Astrocyte (in vitro differentiated cells and primary cell): ENCODE data around the gene DDX6. TPM values are rescaled to one million over a fixed set of nuclear protein-coding genes. Genes with fewer than 3 reads are reported as not detected.
"Not testable (repeated sequence)": the region's sequence is repeated elsewhere in the genome, so short reads cannot be mapped to it uniquely, and the experiment has no call there.

ENCODE experiments used
- DNase-seq: peaks from one replicate; pipeline ENCODE4 v3.0.0-alpha.2; 2010; ENCODE audit warnings: low read depth
- FAIRE-seq: peaks from 2 replicates; lab custom pipeline; 2011; peaks lifted over from hg19 to GRCh38; lab: Jason Lieb, UNC
- H2AFZ ChIP-seq: 2 replicates; pipeline ENCODE4 v1.6.0; 2012; ENCODE audit warnings: low read depth, low read length, inconsistent platforms
- H3K27ac ChIP-seq: 2 replicates; pipeline ENCODE4 v1.5.1; 2011; ENCODE audit warnings: low read depth, low read length, inconsistent platforms
- H3K27me3 ChIP-seq: 2 replicates; pipeline ENCODE4 v1.6.0; 2011; ENCODE audit warnings: low read length, inconsistent platforms; ENCODE audit not compliant: insufficient read depth
- H3K36me3 ChIP-seq: 2 replicates; pipeline ENCODE4 v1.5.1; 2011; ENCODE audit warnings: low read length, inconsistent platforms; ENCODE audit not compliant: insufficient read depth
- H3K4me1 ChIP-seq: 2 replicates; pipeline ENCODE4 v1.5.1; 2011; ENCODE audit warnings: low read length, inconsistent platforms; ENCODE audit not compliant: insufficient read depth
- H3K4me2 ChIP-seq: 2 replicates; pipeline ENCODE4 v1.6.0; 2012; ENCODE audit warnings: low read length, inconsistent platforms
- H3K4me3 ChIP-seq: 2 replicates; pipeline ENCODE4 v1.5.1; 2011; ENCODE audit warnings: low read depth, mild to moderate bottlenecking, low read length, inconsistent platforms; ENCODE audit not compliant: insufficient read depth
- H3K79me2 ChIP-seq: 2 replicates; pipeline ENCODE4 v1.6.0; 2012; ENCODE audit warnings: mild to moderate bottlenecking, low read length, inconsistent platforms; ENCODE audit not compliant: insufficient read depth
- H3K9ac ChIP-seq: 2 replicates; pipeline ENCODE4 v1.6.0; 2012; ENCODE audit warnings: mild to moderate bottlenecking, low read length, inconsistent platforms
- H3K9me3 ChIP-seq: 2 replicates; pipeline ENCODE4 v1.5.1; 2012; ENCODE audit warnings: low read depth, mild to moderate bottlenecking, low read length, inconsistent platforms; ENCODE audit not compliant: insufficient read depth
- H4K20me1 ChIP-seq: 2 replicates; pipeline ENCODE4 v1.6.0; 2012; ENCODE audit warnings: low read length, inconsistent platforms; ENCODE audit not compliant: insufficient read depth
- H3K27ac Mint-ChIP-seq: one replicate; pipeline ENCODE4 v1.8.0; 2021; ENCODE audit warnings: mild to moderate bottlenecking, mixed read lengths; ENCODE audit not compliant: unreplicated experiment
- H3K27me3 Mint-ChIP-seq: one replicate; pipeline ENCODE4 v1.8.0; 2021; ENCODE audit warnings: low read depth, mixed read lengths; ENCODE audit not compliant: unreplicated experiment
- H3K36me3 Mint-ChIP-seq: one replicate; pipeline ENCODE4 v1.8.0; 2021; ENCODE audit warnings: low read depth, mixed read lengths; ENCODE audit not compliant: unreplicated experiment
- H3K4me1 Mint-ChIP-seq: one replicate; pipeline ENCODE4 v1.8.0; 2021; ENCODE audit warnings: low read depth, mixed read lengths; ENCODE audit not compliant: unreplicated experiment
- H3K4me3 Mint-ChIP-seq: one replicate; pipeline ENCODE4 v1.8.0; 2021; ENCODE audit warnings: mild to moderate bottlenecking, moderate library complexity, mixed read lengths; ENCODE audit not compliant: unreplicated experiment
- H3K9me3 Mint-ChIP-seq: one replicate; pipeline ENCODE4 v1.8.0; 2021; ENCODE audit warnings: mild to moderate bottlenecking, mixed read lengths; ENCODE audit not compliant: unreplicated experiment
- total RNA-seq: library from RNA; stranded (reverse); gene quantifications from 2 replicates; pipeline ENCODE4 v1.2.1, GENCODE V29; 2021

The DDX6 gene
- total RNA-seq, 1 donor from 2014 or later, result 196 TPM

DNA sequence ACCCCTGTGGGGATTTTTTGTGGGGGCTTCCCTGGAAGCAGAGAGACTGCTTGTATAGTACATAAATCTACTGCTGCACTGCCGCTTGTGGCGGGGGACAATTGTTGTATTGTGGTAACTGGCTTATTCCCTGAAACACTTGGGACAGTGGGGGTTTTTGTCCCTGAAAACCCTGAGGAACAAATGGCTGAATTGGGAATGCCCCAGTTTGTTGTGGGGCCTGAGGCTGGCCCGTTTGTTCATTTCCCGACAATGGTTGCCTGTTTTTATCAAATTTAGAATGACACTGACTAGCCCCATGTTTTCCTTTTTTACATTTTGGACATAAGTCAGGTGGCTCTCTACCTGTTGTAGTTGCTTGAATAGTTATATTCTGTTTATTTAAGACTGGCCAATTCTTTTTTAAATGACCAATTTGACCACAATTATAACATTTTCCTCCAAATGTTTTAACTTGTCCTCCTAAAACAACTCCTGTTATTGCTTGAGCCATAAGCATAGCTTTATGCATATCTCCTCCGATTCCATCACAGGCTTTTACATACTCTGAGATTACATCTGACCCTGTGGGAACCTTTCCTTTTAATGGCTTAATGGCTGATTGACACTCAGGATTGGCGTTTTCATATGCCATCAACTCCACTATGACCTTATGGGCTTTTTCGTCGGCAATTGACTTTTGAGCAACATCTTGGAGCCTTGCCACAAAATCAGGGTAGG is 63.8 kb downstream of the DDX6 start:
- H3K79me2 ChIP-seq, H4K20me1 ChIP-seq, H3K36me3 Mint-ChIP-seq, H3K27ac ChIP-seq, H3K4me1 ChIP-seq, H3K4me3 ChIP-seq, H3K4me1 Mint-ChIP-seq, H3K4me2 ChIP-seq, H3K27me3 Mint-ChIP-seq, H2AFZ ChIP-seq, H3K4me3 Mint-ChIP-seq, H3K9me3 ChIP-seq, DNase-seq, H3K9ac ChIP-seq, H3K9me3 Mint-ChIP-seq, FAIRE-seq, H3K36me3 ChIP-seq, H3K27me3 ChIP-seq, H3K27ac Mint-ChIP-seq: not testable (repeated sequence)

DNA sequence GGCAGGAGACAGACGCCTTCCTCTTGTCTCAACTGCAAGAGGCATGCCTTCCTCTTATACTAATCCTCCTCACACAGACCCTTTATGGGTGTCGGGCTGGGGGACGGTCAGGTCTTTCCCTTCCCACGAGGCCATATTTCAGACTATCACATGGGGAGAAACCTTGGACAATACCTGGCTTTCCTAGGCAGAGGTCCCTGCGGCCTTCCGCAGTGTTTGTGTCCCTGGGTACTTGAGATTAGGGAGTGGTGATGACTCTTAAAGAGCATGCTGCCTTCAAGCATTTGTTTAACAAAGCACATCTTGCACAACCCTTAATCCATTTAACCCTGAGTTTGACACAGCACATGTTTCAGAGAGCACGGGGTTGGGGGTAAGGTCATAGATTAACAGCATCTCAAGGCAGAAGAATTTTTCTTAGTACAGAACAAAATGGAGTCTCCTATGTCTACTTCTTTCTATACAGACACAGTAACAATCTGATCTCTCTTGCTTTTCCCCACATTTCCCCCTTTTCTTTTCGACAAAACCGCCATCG is 69.4 kb downstream of the DDX6 start:
- H3K4me2 ChIP-seq, result not testable (repeated sequence)

DNA sequence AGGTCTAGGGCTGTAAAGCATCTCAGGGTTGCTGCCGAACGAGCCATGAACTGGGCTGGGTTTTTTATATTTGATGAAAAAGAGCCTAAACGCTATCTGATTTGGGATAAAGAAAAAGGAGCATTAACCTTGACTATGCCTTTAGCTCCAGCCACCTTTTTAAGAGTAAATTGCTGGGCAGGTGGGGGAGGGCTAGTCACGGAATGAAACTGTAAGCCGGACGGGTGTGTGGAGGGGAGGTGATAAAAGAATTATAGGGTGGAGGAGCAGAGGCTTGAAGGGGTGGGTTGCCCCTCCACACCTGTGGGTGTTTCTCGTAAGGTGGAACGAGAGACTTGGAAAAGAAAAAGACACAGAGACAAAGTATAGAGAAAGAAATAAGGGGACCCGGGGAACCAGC is 70.2 kb downstream of the DDX6 start:
- not testable (repeated sequence) for H3K9me3 Mint-ChIP-seq, H3K4me3 ChIP-seq, H3K9ac ChIP-seq, DNase-seq, H3K9me3 ChIP-seq, H3K4me1 ChIP-seq, H3K27me3 ChIP-seq, H3K4me2 ChIP-seq, H3K27ac ChIP-seq, H3K79me2 ChIP-seq, H2AFZ ChIP-seq, H4K20me1 ChIP-seq, H3K36me3 ChIP-seq, H3K36me3 Mint-ChIP-seq, FAIRE-seq, H3K27ac Mint-ChIP-seq
- Mint-ChIP-seq H3K4me3 (peak overlapping the region; percentile 72), H3K4me1 (peaks cover 21% of the 10 kb centered on the region), H3K27me3 (peaks cover 13% of the 10 kb centered on the region)

More for the DNA sequence above, 69.4 kb downstream of the DDX6 start:
- H3K79me2 ChIP-seq, H3K27ac Mint-ChIP-seq, H3K4me1 ChIP-seq, H3K9me3 ChIP-seq, DNase-seq, H2AFZ ChIP-seq, H3K36me3 Mint-ChIP-seq, H4K20me1 ChIP-seq, H3K27me3 ChIP-seq, H3K9me3 Mint-ChIP-seq, FAIRE-seq, H3K36me3 ChIP-seq, H3K4me3 ChIP-seq, H3K4me3 Mint-ChIP-seq, H3K9ac ChIP-seq, H3K27ac ChIP-seq: not testable (repeated sequence)
- Mint-ChIP-seq H3K4me1 (peaks cover 18% of the 10 kb centered on the region), H3K27me3 (peaks cover 13% of the 10 kb centered on the region)

DNA sequence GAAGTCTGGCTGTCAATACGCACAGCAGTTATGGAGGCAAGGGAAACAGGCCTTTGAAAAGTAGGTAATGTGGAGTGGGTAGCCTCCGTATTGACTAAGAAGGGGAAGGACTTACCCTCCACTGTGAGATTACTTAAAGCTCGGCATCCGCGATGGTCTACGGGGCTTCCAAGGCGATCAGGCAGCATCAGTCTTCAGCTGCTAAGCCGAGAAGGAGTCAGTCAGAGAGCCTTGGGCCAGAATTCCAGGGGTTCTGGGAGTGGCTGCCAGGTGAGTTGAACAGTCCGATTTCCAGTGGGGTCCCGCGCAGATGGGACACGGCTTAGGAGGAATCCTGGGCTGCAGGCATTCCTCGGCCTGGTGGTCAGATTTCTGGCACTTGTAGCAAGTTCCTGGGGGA is 70.9 kb downstream of the DDX6 start:
- Mint-ChIP-seq H3K27ac (peak overlapping the region; percentile 14), H3K4me3 (peak overlapping the region; percentile 72), H3K4me1 (peaks cover 27% of the 10 kb centered on the region), H3K27me3 (peaks cover 13% of the 10 kb centered on the region)
- not testable (repeated sequence) for H3K36me3 Mint-ChIP-seq, H3K36me3 ChIP-seq, H3K4me2 ChIP-seq, H3K27me3 ChIP-seq, H2AFZ ChIP-seq, H3K4me1 ChIP-seq, H3K9me3 ChIP-seq, H3K9me3 Mint-ChIP-seq, H3K9ac ChIP-seq, DNase-seq, H3K4me3 ChIP-seq, H4K20me1 ChIP-seq, H3K79me2 ChIP-seq, FAIRE-seq, H3K27ac ChIP-seq

DNA sequence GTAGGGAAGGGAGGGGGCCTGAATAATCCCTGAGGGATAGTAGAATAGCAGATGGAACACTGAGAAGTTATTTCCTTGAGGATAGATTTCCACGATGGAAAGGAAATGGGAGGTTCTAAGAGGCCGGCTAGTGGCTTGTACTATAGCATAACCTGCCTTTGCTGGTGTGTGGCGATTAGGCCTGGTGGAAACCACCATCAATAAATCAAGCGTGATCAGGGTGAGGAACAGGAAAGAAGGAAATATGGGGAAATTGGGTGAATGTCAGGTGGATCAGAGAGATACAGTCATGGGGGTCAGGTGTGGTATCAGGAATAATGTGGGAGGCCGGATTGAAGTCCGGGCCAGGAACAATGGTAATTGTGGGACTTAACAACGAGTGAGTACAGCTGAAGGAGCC is 72.4 kb downstream of the DDX6 start:
- H3K4me3 ChIP-seq, H3K9me3 ChIP-seq, DNase-seq, H3K27ac ChIP-seq, H3K79me2 ChIP-seq, H4K20me1 ChIP-seq, H3K36me3 Mint-ChIP-seq, H3K4me2 ChIP-seq, H2AFZ ChIP-seq, H3K4me3 Mint-ChIP-seq, H3K9me3 Mint-ChIP-seq, H3K27me3 Mint-ChIP-seq, H3K36me3 ChIP-seq, H3K9ac ChIP-seq, FAIRE-seq, H3K4me1 ChIP-seq, H3K27ac Mint-ChIP-seq, H3K27me3 ChIP-seq: not testable (repeated sequence)
- peaks cover 27% of the 10 kb centered on the region for H3K4me1 Mint-ChIP-seq

DNA sequence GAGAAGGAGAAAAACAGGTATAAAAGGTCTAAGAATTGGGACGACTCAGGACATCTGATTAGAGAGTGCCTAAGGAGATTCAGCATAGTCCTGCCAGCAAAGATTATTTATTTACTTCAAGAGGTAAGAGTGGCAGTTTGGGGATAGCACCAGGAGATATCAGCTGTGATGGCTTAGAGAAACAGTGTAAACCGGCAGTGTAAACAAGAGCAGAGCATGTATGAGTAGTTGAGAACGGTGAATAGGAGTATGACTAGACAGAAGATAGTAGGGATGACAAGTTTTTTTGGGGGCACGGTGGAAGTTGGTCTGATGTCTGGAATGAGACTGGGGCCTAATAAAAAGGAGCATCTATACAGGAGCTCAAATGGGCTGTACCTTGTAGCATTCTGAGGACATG is 73.2 kb downstream of the DDX6 start:
- not testable (repeated sequence) for H3K27me3 Mint-ChIP-seq, H3K36me3 Mint-ChIP-seq, H3K27ac ChIP-seq, FAIRE-seq, H3K27me3 ChIP-seq, H2AFZ ChIP-seq, H3K9me3 Mint-ChIP-seq, H3K9ac ChIP-seq, H3K79me2 ChIP-seq, H3K4me3 ChIP-seq, H3K4me2 ChIP-seq, H3K4me1 ChIP-seq, H4K20me1 ChIP-seq, H3K9me3 ChIP-seq, DNase-seq, H3K36me3 ChIP-seq, H3K4me3 Mint-ChIP-seq, H3K27ac Mint-ChIP-seq
- peaks cover 27% of the 10 kb centered on the region for H3K4me1 Mint-ChIP-seq
